ENCODE data around the gene CLMP.
A peak's percentile ranks its signal among the peaks of the same experiment; 100 is the strongest.
"Not testable (repeated sequence)": the region's sequence is repeated elsewhere in the genome, so short reads cannot be mapped to it uniquely, and the experiment has no call there.

Gene CLMP

DNA sequence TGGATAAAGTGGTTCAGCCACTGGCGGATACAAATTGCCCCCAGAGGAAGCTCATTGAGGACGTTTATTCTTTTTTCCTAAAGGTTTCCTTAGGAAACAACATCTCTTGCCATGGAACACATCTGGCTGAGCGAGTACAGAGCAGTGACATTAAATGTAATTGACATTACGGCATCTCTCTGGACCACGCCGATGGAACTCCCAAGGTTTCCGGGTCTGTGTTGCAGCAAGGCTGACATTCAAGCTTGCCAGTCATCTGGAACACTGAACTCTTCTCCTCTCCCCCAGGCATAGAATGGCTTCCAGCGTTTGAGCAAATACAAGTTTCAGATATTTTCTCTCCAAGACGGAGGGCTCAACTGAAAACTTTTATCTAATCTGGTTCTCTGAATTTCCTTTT, 42.1 kb downstream of the CLMP start (continued):
- TF ChIP-seq ZNF350 (tag by site-specific recombination; IDR thresholded peaks at IDR 0.05): no peak

DNA sequence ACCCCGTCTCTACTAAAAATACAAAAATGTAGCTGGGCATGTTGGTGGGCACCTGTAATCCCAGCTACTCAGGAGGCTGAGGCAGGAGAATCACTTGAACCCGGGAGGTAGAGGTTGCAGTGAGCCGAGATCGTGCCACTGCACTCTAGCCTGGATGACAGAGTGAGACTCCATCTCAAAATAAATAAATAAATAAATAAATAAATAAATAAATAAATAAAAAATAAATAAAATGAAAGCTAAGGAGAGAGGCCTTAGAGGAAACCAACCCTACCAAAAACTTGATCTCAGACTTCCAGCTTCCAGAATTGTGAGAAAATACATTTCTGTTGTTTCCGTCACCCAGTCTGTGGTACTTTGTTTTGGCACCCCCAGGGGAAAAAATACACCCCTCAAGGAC, 42.7 kb downstream of the CLMP start:
- H3K4me3 ChIP-seq (ENCODE audit: low read depth, low read length); H3K36me3 ChIP-seq (ENCODE audit: control insufficient read depth in 2 of 2, insufficient read depth in 1 of 2, low read length in 2 of 2); H3K4me1 ChIP-seq (ENCODE audit: control insufficient read depth, insufficient read depth, low read length); H3K9me3 ChIP-seq (ENCODE audit: control insufficient read depth, insufficient read depth, low read depth, low read length); H3K27ac ChIP-seq (ENCODE audit: extremely low read depth, low read depth, low read length); POLR2A ChIA-PET: not testable (repeated sequence)
- CTCF ChIA-PET: interaction anchor here (0.8 to 2.1 kb wide), 5 partner anchors 10 to 109 kb away, joined by 3 to 7 read pairs (median 4); no protein-coding TSS in a partner anchor
- TF ChIP-seq ZNF654 (tag by site-specific recombination; IDR thresholded peaks at IDR 0.05; ENCODE audit: low read depth) (peak; percentile 8; the same call in 1 of the 2 replicates), ZXDB (tag by site-specific recombination; IDR thresholded peaks at IDR 0.05) (0 out of 2 replicates have a peak, but pooled peaks have one; percentile 37), ZNF623 (tag by site-specific recombination; IDR thresholded peaks at IDR 0.05) (peak; percentile 57), ZNF555 (tag by site-specific recombination; conservative IDR thresholded peaks at IDR 0.05) (peak; percentile 57), ZNF138 (tag by site-specific recombination; IDR thresholded peaks at IDR 0.05; ENCODE audit: borderline replicate concordance) (0 out of 2 replicates have a peak, but pooled peaks have one; percentile 10), ZNF140 (tag by site-specific recombination; IDR thresholded peaks at IDR 0.05) (0 out of 2 replicates have a peak, but pooled peaks have one; percentile 24), ZNF426 (tag by site-specific recombination; IDR thresholded peaks at IDR 0.05) (peak; percentile 67), ZBTB8A (tag by site-specific recombination; IDR thresholded peaks at IDR 0.05) (peak; percentile 38; the same call in 1 of the 2 replicates), ZNF266 (tag by site-specific recombination; IDR thresholded peaks at IDR 0.05; ENCODE audit: low read depth) (peak; percentile 66; the same call in 1 of the 2 replicates), ZNF394 (tag by site-specific recombination; IDR thresholded peaks at IDR 0.05; ENCODE audit: borderline replicate concordance) (peak; percentile 88)
- TF ChIP-seq, protein P1, sequence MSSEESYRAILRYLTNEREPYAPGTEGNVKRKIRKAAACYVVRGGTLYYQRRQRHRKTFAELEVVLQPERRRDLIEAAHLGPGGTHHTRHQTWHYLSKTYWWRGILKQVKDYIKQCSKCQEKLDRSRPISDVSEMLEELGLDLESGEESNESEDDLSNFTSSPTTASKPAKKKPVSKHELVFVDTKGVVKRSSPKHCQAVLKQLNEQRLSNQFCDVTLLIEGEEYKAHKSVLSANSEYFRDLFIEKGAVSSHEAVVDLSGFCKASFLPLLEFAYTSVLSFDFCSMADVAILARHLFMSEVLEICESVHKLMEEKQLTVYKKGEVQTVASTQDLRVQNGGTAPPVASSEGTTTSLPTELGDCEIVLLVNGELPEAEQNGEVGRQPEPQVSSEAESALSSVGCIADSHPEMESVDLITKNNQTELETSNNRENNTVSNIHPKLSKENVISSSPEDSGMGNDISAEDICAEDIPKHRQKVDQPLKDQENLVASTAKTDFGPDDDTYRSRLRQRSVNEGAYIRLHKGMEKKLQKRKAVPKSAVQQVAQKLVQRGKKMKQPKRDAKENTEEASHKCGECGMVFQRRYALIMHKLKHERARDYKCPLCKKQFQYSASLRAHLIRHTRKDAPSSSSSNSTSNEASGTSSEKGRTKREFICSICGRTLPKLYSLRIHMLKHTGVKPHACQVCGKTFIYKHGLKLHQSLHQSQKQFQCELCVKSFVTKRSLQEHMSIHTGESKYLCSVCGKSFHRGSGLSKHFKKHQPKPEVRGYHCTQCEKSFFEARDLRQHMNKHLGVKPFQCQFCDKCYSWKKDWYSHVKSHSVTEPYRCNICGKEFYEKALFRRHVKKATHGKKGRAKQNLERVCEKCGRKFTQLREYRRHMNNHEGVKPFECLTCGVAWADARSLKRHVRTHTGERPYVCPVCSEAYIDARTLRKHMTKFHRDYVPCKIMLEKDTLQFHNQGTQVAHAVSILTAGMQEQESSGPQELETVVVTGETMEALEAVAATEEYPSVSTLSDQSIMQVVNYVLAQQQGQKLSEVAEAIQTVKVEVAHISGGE (tag by site-specific recombination; conservative IDR thresholded peaks at IDR 0.05; ENCODE audit: low read depth): peak; percentile 67
- TF ChIP-seq, protein P2, sequence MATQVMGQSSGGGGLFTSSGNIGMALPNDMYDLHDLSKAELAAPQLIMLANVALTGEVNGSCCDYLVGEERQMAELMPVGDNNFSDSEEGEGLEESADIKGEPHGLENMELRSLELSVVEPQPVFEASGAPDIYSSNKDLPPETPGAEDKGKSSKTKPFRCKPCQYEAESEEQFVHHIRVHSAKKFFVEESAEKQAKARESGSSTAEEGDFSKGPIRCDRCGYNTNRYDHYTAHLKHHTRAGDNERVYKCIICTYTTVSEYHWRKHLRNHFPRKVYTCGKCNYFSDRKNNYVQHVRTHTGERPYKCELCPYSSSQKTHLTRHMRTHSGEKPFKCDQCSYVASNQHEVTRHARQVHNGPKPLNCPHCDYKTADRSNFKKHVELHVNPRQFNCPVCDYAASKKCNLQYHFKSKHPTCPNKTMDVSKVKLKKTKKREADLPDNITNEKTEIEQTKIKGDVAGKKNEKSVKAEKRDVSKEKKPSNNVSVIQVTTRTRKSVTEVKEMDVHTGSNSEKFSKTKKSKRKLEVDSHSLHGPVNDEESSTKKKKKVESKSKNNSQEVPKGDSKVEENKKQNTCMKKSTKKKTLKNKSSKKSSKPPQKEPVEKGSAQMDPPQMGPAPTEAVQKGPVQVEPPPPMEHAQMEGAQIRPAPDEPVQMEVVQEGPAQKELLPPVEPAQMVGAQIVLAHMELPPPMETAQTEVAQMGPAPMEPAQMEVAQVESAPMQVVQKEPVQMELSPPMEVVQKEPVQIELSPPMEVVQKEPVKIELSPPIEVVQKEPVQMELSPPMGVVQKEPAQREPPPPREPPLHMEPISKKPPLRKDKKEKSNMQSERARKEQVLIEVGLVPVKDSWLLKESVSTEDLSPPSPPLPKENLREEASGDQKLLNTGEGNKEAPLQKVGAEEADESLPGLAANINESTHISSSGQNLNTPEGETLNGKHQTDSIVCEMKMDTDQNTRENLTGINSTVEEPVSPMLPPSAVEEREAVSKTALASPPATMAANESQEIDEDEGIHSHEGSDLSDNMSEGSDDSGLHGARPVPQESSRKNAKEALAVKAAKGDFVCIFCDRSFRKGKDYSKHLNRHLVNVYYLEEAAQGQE (tag by site-specific recombination; IDR thresholded peaks at IDR 0.05): peak; percentile 27; the same call in 1 of the 2 replicates
- TF ChIP-seq, protein P3, sequence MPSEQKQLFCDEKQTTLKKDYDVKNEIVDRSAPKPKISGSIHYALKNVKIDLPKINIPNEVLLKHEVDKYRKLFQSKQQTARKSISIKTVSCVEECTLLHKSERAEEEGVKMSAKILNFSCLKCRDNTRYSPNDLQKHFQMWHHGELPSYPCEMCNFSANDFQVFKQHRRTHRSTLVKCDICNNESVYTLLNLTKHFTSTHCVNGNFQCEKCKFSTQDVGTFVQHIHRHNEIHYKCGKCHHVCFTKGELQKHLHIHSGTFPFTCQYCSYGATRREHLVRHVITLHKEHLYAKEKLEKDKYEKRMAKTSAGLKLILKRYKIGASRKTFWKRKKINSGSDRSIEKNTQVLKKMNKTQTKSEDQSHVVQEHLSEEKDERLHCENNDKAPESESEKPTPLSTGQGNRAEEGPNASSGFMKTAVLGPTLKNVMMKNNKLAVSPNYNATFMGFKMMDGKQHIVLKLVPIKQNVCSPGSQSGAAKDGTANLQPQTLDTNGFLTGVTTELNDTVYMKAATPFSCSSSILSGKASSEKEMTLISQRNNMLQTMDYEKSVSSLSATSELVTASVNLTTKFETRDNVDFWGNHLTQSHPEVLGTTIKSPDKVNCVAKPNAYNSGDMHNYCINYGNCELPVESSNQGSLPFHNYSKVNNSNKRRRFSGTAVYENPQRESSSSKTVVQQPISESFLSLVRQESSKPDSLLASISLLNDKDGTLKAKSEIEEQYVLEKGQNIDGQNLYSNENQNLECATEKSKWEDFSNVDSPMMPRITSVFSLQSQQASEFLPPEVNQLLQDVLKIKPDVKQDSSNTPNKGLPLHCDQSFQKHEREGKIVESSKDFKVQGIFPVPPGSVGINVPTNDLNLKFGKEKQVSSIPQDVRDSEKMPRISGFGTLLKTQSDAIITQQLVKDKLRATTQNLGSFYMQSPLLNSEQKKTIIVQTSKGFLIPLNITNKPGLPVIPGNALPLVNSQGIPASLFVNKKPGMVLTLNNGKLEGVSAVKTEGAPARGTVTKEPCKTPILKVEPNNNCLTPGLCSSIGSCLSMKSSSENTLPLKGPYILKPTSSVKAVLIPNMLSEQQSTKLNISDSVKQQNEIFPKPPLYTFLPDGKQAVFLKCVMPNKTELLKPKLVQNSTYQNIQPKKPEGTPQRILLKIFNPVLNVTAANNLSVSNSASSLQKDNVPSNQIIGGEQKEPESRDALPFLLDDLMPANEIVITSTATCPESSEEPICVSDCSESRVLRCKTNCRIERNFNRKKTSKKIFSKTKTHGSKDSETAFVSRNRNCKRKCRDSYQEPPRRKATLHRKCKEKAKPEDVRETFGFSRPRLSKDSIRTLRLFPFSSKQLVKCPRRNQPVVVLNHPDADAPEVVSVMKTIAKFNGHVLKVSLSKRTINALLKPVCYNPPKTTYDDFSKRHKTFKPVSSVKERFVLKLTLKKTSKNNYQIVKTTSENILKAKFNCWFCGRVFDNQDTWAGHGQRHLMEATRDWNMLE (tag by site-specific recombination; conservative IDR thresholded peaks at IDR 0.05; ENCODE audit: low read depth): peak; percentile 84
